TTC549 (cell line): ENCODE measurements around the gene RAB34.

ENCODE experiments used
- FAIRE-seq: peaks from 2 replicates; lab custom pipeline; 2012; peaks lifted over from hg19 to GRCh38; lab: Jason Lieb, UNC

Gene RAB34

GRCh38 chr17:28717578-28718332, at the start of gene RAB34:
Gene RAB34, minus strand, starts transcription at chr17:28717868. Its CDS starts 602 bp downstream, at chr17:28717266.
- FAIRE-seq, result no peak

- FAIRE-seq, result no peak
These were observed 47.4 kb upstream of the RAB34 start for GRCh38 chr17:28765038-28765437.

GRCh38 chr17:28763804-28764266, 46.2 kb upstream of the RAB34 start:
- peak; percentile 58 for FAIRE-seq

GRCh38 chr17:28763137-28763799, 45.6 kb upstream of the RAB34 start:
- no peak for FAIRE-seq

- no peak for FAIRE-seq
These were observed 43.2 kb upstream of the RAB34 start for GRCh38 chr17:28760601-28761562.

- FAIRE-seq, result no peak
These were observed 41.7 kb upstream of the RAB34 start for GRCh38 chr17:28759256-28759865.

- no peak for FAIRE-seq
These were observed 40.9 kb upstream of the RAB34 start for GRCh38 chr17:28758411-28759121.

GRCh38 chr17:28756049-28756804, 38.6 kb upstream of the RAB34 start:
- no peak for FAIRE-seq

GRCh38 chr17:28755486-28755885, 37.8 kb upstream of the RAB34 start:
- no peak for FAIRE-seq

- no peak for FAIRE-seq
These were observed 34.1 kb upstream of the RAB34 start for GRCh38 chr17:28751600-28752366.

- FAIRE-seq, result peak; percentile 77
These were observed 32.7 kb upstream of the RAB34 start for GRCh38 chr17:28750178-28751047.

GRCh38 chr17:28749516-28750177, 32.0 kb upstream of the RAB34 start:
- no peak for FAIRE-seq

GRCh38 chr17:28748852-28749515, 31.3 kb upstream of the RAB34 start:
- FAIRE-seq, result no peak

- no peak for FAIRE-seq
These were observed 30.4 kb upstream of the RAB34 start for GRCh38 chr17:28747801-28748750.

- no peak for FAIRE-seq
These were observed 29.5 kb upstream of the RAB34 start for GRCh38 chr17:28747051-28747691.

GRCh38 chr17:28746611-28747050, 29.0 kb upstream of the RAB34 start:
- FAIRE-seq, result no peak
